Measurements from ENCODE around the gene L3MBTL3.

L3MBTL3 gene

DNA sequence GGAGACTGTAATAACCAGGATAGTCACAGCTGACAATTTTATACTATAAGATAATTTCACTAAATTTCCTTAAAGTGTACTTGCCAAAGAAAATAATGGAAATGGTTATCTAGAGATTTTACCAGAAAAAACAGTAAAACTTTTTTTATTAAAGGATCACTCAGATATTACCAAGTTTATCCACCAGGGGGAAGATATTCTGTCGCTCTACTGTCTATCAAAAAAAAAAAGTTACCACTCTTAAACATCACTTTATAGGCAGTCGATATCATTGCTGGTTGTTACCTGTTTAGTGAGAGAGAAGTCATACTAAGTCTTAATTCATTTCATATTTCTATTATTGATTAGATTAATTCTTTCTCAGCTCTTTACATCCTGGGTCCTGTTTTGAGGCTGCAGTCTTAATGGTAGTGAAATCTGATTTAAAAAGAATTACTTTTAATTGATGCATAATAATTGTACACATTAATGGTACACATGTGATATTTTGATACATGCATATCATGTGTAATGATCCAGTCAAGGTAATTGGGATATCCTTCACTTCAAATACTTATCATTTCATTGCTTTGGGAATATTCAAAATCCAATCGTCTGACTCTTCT lies 18.9 kb downstream of the L3MBTL3 start:
- TF ChIP-seq, protein P1, sequence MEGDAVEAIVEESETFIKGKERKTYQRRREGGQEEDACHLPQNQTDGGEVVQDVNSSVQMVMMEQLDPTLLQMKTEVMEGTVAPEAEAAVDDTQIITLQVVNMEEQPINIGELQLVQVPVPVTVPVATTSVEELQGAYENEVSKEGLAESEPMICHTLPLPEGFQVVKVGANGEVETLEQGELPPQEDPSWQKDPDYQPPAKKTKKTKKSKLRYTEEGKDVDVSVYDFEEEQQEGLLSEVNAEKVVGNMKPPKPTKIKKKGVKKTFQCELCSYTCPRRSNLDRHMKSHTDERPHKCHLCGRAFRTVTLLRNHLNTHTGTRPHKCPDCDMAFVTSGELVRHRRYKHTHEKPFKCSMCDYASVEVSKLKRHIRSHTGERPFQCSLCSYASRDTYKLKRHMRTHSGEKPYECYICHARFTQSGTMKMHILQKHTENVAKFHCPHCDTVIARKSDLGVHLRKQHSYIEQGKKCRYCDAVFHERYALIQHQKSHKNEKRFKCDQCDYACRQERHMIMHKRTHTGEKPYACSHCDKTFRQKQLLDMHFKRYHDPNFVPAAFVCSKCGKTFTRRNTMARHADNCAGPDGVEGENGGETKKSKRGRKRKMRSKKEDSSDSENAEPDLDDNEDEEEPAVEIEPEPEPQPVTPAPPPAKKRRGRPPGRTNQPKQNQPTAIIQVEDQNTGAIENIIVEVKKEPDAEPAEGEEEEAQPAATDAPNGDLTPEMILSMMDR (conservative IDR thresholded peaks at IDR 0.05; ENCODE audit: low read depth, low read length), result peak; percentile 47
- no peak for DNase-seq (ENCODE audit: low read depth)

DNA sequence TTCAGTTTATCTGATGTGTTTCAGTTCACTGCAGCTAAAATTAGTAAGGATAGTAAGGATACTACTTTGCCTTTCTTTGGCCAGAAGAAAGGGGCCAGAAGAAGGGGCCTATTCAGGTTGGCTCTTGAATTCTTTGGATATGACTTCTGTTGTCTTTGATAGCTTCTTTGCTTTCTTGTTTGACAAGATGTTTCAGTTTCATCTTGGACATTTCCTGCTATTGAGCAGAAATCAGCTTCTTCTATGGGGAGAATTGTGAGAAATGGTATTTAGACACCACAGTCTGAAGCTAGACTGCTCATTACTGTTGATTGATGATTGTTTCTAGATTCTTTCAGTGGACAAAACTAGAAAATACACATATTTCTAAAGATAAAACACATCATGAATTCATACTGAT lies 23.2 kb downstream of the L3MBTL3 start:
- DNase-seq (ENCODE audit: low read depth), result no peak
- TF ChIP-seq, protein P1 (conservative IDR thresholded peaks at IDR 0.05; ENCODE audit: low read depth, low read length), result no peak

More for the DNA sequence above, 18.9 kb downstream of the L3MBTL3 start:
- H3K4me3 ChIP-seq (ENCODE audit: low read length), result no peak overlapping the region

DNA sequence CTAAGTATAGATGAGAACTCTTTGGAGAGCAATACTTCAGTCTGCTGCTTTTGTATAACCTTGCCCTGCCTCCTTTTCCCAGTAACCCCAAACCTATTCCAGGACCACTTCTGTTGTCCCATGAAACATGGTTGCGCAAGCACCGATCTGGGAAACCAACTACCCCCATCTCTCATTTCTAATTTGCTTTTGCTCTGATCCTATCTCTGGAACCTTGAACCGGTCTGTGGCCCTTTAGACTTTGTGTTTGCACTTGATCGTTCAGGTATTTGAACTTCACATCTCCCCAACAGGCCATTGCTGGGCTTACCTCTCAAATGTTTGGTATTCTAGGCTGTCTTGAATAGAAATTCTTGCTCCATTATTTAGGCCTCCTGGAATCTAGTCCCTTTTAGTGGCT lies 25.0 kb downstream of the L3MBTL3 start:
- TF ChIP-seq, protein P1 (conservative IDR thresholded peaks at IDR 0.05; ENCODE audit: low read depth, low read length), result no peak
- no peak overlapping the region for H3K4me3 ChIP-seq (ENCODE audit: low read length)
- no peak for DNase-seq (ENCODE audit: low read depth)

More for the DNA sequence above, 23.2 kb downstream of the L3MBTL3 start:
- no peak overlapping the region for H3K4me3 ChIP-seq (ENCODE audit: low read length)

DNA sequence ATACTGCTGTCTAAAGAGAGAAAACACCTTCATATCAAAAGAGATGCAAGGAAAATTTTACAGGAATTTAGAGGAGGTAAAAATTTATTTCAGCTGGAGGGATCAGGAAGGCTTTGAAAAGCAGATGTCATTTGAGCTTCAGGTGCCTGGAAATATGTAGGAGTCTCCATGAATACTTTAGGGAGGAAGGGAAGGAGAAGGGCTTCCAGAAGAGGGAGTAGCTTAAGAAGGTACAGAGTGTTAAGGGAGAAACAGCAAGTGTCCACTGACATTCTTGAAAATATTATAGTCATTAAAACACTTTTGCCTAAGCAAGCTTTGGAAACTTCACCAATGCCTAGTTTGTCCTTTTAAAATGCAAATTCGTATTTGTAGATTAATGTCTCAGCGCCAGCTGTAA lies 27.2 kb downstream of the L3MBTL3 start:
- no peak overlapping the region for H3K4me3 ChIP-seq (ENCODE audit: low read length)
- TF ChIP-seq, protein P1 (conservative IDR thresholded peaks at IDR 0.05; ENCODE audit: low read depth, low read length), result no peak
- no peak for DNase-seq (ENCODE audit: low read depth)

DNA sequence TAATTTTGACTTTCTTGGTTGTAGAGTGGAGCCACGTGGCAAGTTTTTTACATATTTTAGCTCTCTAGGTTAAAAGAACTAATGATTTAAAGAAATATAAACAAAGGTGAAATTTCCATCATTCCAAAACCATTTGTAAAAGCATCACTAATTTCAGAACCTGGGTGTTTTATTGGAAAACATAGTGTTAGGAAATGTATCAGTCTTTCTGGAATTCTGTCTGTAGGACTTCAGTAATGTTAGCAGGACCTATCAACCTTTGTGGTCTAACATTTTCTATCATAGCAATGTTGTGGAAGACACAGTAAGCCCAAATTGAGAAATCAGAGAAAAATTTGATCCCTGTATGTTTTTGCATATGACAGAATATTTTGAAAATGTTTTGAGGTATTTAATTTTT lies 28.3 kb downstream of the L3MBTL3 start:
- no peak overlapping the region for H3K4me3 ChIP-seq (ENCODE audit: low read length)
- DNase-seq (ENCODE audit: low read depth), result no peak
- TF ChIP-seq, protein P1 (conservative IDR thresholded peaks at IDR 0.05; ENCODE audit: low read depth, low read length), result no peak

DNA sequence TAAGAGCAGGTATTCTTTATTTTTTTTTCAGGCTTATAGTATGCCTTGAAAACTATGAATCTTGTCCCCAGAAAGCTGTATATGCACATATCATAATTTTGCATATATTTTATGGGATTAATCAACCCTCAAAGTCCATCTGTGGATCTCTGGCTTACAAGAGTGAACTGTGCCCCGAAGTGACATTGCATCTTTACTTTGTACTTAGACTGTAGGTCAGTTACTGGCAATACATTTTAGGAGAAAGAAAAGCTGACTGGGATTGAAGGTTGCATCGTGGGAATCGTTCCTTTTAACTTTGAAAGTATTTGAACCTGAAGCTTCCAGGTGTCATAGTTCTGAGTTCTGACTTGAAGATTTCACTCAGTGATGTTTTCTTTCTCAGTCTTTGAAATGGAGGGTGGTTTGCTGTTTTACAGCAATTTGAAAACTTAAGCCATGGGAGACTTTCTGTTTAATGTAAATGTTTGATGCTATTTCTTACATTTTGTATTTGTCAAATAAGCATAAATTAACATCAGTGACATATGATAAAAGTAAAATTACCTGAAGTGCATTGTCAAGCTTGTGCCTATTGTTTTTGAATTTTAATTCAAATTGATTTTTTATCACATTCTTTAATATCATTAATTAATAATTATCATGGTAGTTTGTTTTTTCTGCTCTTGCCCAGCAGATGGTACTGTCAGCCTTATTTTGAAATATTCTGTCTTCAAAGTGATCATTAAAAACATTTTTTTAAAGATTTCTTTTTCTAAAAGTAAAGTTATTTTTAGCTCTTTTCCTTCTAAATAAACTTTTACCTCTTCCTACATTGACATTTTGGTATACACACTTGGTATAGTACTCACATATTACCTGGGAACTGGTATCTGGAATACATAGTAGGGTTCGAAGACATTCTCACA lies 29.0 kb downstream of the L3MBTL3 start:
- H3K4me3 ChIP-seq (ENCODE audit: low read length), result no peak overlapping the region
- TF ChIP-seq, protein P1 (conservative IDR thresholded peaks at IDR 0.05; ENCODE audit: low read depth, low read length), result no peak
- no peak for DNase-seq (ENCODE audit: low read depth)
